Eye (tissue), 1 donor: ENCODE measurements around the gene EFTUD2.
"Not testable (repeated sequence)": the region's sequence is repeated elsewhere in the genome, so short reads cannot be mapped to it uniquely, and the experiment has no call there.

Experiments
- DNase-seq: peaks from one replicate; pipeline ENCODE4 v3.0.0-alpha.2; 2015

EFTUD2 gene

GRCh38 chr17:44846206-44846605, 53.0 kb downstream of the EFTUD2 start:
- DNase-seq = no peak

GRCh38 chr17:44844390-44844830, 54.8 kb downstream of the EFTUD2 start:
- no peak for DNase-seq

GRCh38 chr17:44842748-44843147, 56.5 kb downstream of the EFTUD2 start:
- peak; percentile 50 for DNase-seq

DNA sequence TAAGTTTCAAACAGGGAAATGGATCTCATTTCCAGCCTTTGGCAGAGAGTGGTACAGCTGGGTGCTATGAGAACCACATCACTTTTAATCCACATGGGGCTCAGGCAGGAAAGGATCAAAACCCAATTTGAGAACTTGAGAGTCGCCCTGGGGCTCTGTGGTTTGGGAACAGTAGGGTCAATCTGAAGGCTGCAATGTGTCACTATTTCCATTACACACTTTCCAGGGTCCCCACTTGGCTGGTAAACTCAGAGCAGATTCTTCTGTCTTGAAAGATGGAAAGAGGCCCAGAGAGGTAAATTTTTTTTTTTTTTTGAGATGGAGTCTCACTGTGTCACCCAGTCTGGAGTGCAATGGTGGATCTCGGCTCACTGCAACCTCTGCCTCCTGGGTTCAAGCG, 58.3 kb downstream of the EFTUD2 start:
- peak; percentile 14 for DNase-seq

GRCh38 chr17:44840274-44840673, 59.0 kb downstream of the EFTUD2 start:
- DNase-seq = no peak

DNA sequence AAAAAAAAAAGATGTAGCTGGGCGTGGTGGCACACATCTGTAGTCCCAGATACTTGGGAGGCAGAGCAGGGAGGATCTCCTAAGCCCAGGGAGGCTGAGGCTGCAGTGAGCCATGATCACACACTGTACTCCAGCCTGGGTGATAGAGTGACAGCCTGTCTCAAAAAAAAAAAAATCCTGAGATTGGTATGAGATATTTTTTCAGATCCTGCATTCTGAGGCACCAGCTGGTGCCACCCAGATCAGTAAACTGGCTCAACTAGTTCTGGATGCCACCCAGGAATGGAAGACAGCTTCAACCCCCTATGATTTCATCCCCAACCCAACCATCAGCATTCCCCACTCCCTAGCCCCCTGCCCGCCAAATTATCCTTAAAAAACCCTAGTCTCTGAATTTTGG, 62.0 kb downstream of the EFTUD2 start:
- no peak for DNase-seq

- peak; percentile 35 for DNase-seq
These were observed 66.4 kb downstream of the EFTUD2 start for GRCh38 chr17:44832805-44833204.

- no peak for DNase-seq
These were observed 67.9 kb downstream of the EFTUD2 start for GRCh38 chr17:44831371-44831770.

DNA sequence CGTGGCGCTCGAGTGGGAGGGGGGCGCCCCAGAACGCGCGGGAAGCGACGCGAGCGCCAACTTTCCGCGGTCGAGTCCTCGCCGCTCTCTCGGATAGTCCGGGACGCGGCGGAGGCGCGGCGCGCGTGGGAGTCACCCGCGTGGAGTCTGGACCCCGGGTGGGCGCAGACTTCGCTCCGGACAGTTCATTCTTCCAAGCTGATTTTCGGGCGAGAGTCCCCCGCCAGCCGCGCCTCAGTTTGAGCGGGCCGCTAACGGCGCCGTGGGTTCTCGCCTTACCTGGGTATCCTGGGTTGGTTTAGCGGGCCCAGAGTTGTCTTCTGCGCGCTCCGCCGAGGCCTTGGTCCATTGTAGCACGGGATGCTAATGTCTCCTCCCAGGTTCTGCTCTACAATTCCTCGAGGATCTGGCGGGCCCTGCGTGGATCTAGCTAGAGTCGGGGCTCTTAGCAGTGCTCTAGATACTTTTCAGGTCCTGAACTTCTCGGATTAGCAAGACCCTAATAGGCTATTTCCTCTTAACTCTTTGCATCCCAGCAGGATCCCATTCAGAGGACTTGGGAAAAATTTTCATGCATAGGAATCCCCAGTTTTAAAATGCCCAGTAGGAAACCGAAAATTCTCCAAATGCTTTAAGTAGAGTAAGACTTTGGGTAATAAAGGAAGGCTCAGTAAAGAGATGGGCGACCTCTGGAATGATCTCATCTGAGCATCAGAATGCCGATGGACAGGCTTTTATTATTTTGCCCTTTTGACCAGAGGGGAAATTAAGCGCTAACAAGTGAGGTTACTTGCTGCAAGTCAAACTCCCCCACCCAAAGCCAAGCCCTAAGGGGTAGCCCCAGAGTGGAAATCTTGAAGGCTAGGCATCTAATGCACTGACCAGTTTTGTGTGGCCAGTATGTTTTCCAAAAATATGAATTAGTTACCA, 68.6 kb downstream of the EFTUD2 start:
- peak; percentile 78 for DNase-seq

GRCh38 chr17:44829523-44830358, 69.5 kb downstream of the EFTUD2 start, which contains the start of gene GJC1:
Gene GJC1 (minus strand): TSS chr17:44830287. CDS start chr17:44805817, 24,470 bp downstream.
- peak; percentile 86 for DNase-seq

- peak; percentile 81 for DNase-seq
These were observed 70.2 kb downstream of the EFTUD2 start for GRCh38 chr17:44828919-44829522.

DNA sequence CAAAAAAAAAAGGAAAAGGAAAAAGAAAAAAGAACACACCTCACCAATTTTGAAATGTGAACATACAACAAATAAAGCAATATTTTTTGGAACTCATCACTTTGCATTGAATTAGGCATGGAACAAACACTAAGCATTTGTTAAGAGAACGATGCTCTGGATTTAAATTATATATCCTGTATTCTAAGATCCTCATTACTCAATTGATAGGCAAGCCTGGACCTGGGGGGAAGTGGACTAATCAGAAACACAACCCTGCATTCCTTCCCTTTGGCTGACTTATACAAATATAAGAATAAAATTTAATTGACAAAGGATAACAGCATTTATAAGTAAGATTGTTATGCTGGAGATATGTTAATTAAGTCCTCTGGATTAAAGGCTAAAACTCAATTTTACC, 71.4 kb downstream of the EFTUD2 start:
- no peak for DNase-seq

DNA sequence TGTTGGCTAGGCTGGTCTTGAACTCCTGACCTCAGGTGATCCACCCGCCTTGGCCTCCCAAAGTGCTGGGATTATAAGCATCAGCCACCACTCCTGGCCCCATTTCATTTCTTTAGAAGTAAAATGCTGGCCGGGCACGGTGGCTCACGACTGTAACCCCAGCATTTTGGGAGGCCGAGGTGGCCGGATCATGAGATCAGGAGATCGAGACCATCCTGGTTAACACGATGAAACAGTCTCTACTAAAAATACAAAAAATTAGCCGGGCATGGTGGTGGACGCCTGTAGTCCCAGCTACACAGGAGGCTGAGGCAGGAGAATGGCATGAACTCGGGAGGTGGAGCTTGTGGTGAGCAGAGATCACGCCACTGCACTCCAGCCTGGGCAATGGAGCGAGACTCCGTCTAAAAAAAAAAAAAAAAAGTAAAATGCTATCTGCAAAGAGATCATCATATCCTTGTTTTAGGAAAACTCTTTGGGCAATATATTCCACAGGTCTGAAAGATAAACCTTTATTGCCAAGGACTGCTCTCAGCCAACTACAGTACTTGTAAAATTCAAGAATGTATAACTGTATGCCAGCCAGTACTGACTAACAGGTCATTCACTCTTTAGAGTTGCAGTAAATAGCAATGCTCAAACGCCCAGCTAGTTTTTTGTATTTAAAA, 73.0 kb downstream of the EFTUD2 start:
- DNase-seq = no peak

DNA sequence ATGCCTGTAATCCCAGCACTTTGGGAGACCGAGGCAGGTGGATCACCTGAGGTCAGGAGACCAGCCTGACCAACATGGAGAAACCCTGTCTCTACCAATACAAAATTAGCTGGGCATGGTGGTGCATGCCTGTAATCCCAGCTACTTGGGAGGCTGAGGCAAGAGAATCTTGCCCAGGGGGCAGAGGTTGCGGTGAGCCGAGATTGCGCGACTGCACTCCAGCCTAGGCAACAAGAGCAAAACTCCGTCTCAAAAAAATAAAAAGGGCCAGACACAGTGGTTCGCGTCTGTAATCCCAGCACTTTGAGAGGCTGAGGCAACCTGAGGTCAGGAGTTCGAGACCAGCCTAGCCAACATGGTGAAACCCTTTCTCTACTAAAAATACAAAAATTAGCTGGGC, 74.0 kb downstream of the EFTUD2 start:
- not testable (repeated sequence) for DNase-seq

DNA sequence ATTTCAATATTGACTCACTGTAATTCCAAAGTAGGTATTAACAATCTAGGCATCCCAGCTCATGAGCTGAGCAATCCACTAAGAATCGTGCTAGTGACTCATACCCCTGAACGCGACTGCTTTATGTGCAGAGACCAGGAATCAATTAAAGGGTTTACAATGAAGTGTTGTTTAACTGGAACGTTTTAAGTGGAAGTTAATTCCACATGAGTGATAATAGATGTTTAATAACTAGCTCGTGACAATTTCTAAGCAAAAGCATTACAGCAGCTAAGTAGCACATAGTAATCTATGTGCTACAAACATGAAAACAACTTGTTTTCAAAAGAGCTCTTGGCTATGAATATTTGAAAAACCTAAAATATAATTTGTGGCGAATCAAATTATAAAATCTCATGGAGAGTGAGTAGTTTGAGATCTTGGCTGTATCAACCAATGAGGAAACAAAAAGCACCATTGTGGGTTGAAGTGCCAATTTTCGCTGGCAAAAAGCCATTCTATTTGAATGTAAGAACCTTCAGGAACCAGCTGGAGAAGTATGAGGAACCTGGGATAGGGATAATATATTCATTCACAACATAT, 78.5 kb downstream of the EFTUD2 start:
- peak; percentile 55 for DNase-seq

DNA sequence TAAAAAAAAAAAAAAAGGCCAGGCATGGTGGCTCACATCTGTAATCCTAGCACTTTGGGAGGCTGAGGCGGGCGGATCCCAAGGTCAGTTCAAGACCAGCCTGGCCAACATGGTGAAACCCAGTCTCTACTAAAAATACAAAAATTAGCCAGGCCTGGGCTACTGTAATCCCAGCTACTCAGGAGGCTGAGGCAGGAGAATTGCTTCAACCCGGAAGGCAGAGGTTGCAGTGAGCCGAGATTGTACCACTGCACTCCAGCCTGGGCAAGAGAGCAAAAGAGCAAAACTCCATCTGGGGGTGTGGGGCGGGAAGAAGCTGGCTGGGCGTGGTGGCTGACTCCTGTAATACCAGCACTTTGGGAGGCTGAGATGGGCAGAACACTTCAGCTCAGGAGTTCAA, 80.7 kb downstream of the EFTUD2 start:
- not testable (repeated sequence) for DNase-seq

DNA sequence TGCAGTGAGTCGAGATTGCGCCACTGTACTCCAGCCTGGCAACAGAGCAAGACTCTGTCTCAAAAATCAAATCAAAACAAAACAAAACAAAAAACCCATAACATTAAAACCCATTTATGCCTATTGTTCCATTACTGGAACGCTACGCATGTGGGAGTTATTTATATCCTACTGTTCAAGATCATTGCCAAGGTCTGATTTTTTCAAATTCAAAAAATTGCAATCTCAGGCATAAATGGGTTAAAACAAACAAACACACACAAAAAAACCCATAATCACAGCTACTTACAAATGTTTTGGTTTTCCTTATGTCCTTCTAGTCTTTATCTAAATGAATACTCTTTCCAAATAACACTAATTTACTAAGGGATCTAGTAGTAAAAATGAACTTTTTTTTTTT, 87.0 kb downstream of the EFTUD2 start:
- no peak for DNase-seq

GRCh38 chr17:44808656-44809388, 90.4 kb downstream of the EFTUD2 start:
- not testable (repeated sequence) for DNase-seq

GRCh38 chr17:44808156-44808555, 91.1 kb downstream of the EFTUD2 start:
- no peak for DNase-seq

- DNase-seq = peak; percentile 38
These were observed 91.5 kb downstream of the EFTUD2 start for GRCh38 chr17:44807817-44808155.

- DNase-seq = no peak
These were observed 92.0 kb downstream of the EFTUD2 start for GRCh38 chr17:44807093-44807816.
